H1 (cell line): ENCODE results near the gene ASIC1. TPM values are rescaled to one million over a fixed set of nuclear protein-coding genes. Genes with fewer than 3 reads are reported as not detected.
A peak's percentile ranks its signal among the peaks of the same experiment; 100 is the strongest.

Experiments
- CTCF ChIA-PET: fragments of 300-600 bp; sonication (Branson Sonifier 250); formaldehyde crosslinking; loops from one replicate; lab custom pipeline; 2021; ENCODE audit not compliant: partially characterized antibody; lab: Charles Lee
- POLR2A ChIA-PET: fragments of 300-600 bp; sonication (Branson Sonifier 250); formaldehyde crosslinking; loops from one replicate; lab custom pipeline; 2021; ENCODE audit warnings: inconsistent platforms; ENCODE audit not compliant: partially characterized antibody; lab: Charles Lee
- DNase-seq, 2 experiments: peaks; one replicate each; pipeline versions ENCODE4 v3.0.0 to v3.0.0-alpha.2; 2010 to 2022; ENCODE audit warnings: low spot score in 2 of 2, low read depth in 1 of 2, mixed read lengths in 1 of 2
- FAIRE-seq: peaks from 2 replicates; lab custom pipeline; 2011; peaks lifted over from hg19 to GRCh38; lab: Jason Lieb, UNC
- H2AFZ ChIP-seq: 2 replicates; pipeline ENCODE4 v1.8.1; 2012; ENCODE audit warnings: low read length, inconsistent platforms
- H2AK5ac ChIP-seq: 2 replicates; pipeline ENCODE4 v1.6.1; 2013; ENCODE audit warnings: low read depth, low read length
- H2BK120ac ChIP-seq: replicated peaks from 2 replicates; pipeline ENCODE3; 2013; ENCODE audit warnings: low read depth, low read length, inconsistent platforms
- H2BK12ac ChIP-seq: 2 replicates; pipeline ENCODE4 v1.6.1; 2013; ENCODE audit warnings: low read depth, low read length
- H2BK15ac ChIP-seq: 2 replicates; pipeline ENCODE4 v1.6.1; 2013; ENCODE audit warnings: low read length
- H2BK20ac ChIP-seq: 2 replicates; pipeline ENCODE4 v1.6.1; 2013; ENCODE audit warnings: low read length
- H2BK5ac ChIP-seq: 2 replicates; pipeline ENCODE4 v1.6.1; 2013; ENCODE audit warnings: low read depth, low read length
- H3K14ac ChIP-seq: 2 replicates; pipeline ENCODE4 v1.6.1; 2013; ENCODE audit warnings: inconsistent platforms; ENCODE audit not compliant: insufficient read length
- H3K18ac ChIP-seq: 2 replicates; pipeline ENCODE4 v1.6.1; 2013; ENCODE audit warnings: low read length; ENCODE audit errors: extremely low read depth
- H3K23ac ChIP-seq: 2 replicates; pipeline ENCODE4 v1.6.1; 2013; ENCODE audit warnings: inconsistent platforms; ENCODE audit not compliant: insufficient read length
- H3K23me2 ChIP-seq: 2 replicates; pipeline ENCODE4 v1.6.1; 2013; ENCODE audit warnings: low read depth, low read length
- H3K27ac ChIP-seq: 2 replicates; pipeline ENCODE4 v1.6.1; 2011; ENCODE audit warnings: low read depth, low read length, inconsistent platforms
- H3K27me3 ChIP-seq, 4 experiments: replicated peaks in 1 of 4; 1 replicate in 1 of 4; 2 replicates in 3 of 4; pipeline versions ENCODE4 v1.6.1 to v1.8.1; 2011 to 2013; ENCODE audit warnings: low read length in 3 of 4, mild to moderate bottlenecking in 3 of 4, inconsistent platforms in 2 of 4, mixed read lengths in 2 of 4, moderate library complexity in 1 of 4; ENCODE audit not compliant: control insufficient read depth in 3 of 4, insufficient read depth in 3 of 4; ENCODE audit errors: extremely low read depth in 1 of 4
- H3K36me3 ChIP-seq, 4 experiments: 2 replicates each; pipeline versions ENCODE4 v1.6.1 to v1.8.1; 2011 to 2013; ENCODE audit warnings: mild to moderate bottlenecking in 4 of 4, low read length in 3 of 4, moderate library complexity in 2 of 4, control low read depth in 1 of 4, inconsistent platforms in 1 of 4; ENCODE audit not compliant: insufficient read depth in 4 of 4, control insufficient read depth in 2 of 4
- H3K4ac ChIP-seq: replicated peaks from 2 replicates; pipeline ENCODE3; 2013; ENCODE audit warnings: low read length, low read depth, mixed read lengths, inconsistent platforms; ENCODE audit not compliant: insufficient read length
- H3K4me1 ChIP-seq, 4 experiments: replicated peaks in 1 of 4; 1 replicate in 1 of 4; 2 replicates in 3 of 4; pipeline versions ENCODE4 v1.6.1 to v1.8.1; 2011 to 2013; ENCODE audit warnings: low read length in 3 of 4, inconsistent platforms in 2 of 4, mixed read lengths in 1 of 4; ENCODE audit not compliant: insufficient read depth in 4 of 4, control insufficient read depth in 3 of 4
- H3K4me2 ChIP-seq, 2 experiments: 2 replicates each; pipeline versions ENCODE4 v1.6.1 to v1.8.1; 2011 to 2013; ENCODE audit warnings: low read depth in 2 of 2, low read length in 2 of 2, control low read depth in 1 of 2, inconsistent platforms in 1 of 2, mild to moderate bottlenecking in 1 of 2; ENCODE audit not compliant: insufficient read depth in 1 of 2
- H3K4me3 ChIP-seq, 4 experiments: fragments of 200-600, 300-600 bp in 1 of 4; sonication (generic), shearing (Covaris generic), sonication (Bioruptor Twin) in 1 of 4; 2 replicates each; pipeline versions ENCODE4 v1.5.1 to v1.8.1; 2011 to 2016; ENCODE audit warnings: low read length in 4 of 4, low read depth in 3 of 4, control low read depth in 2 of 4, inconsistent platforms in 2 of 4, mild to moderate bottlenecking in 2 of 4, mixed read lengths in 1 of 4, moderate library complexity in 1 of 4; ENCODE audit not compliant: insufficient read depth in 2 of 4; ENCODE audit errors: extremely low read depth in 1 of 4
- H3K56ac ChIP-seq: replicated peaks from 2 replicates; pipeline ENCODE3; 2013; ENCODE audit warnings: low read depth, mild to moderate bottlenecking, mixed read lengths, low read length, inconsistent platforms; ENCODE audit not compliant: insufficient read length
- H3K79me1 ChIP-seq: 2 replicates; pipeline ENCODE4 v1.6.1; 2013; ENCODE audit warnings: low read depth, low read length, control low read depth
- H3K79me2 ChIP-seq, 2 experiments: 2 replicates each; pipeline versions ENCODE4 v1.6.1 to v1.8.1; 2012 to 2013; ENCODE audit warnings: low read length in 2 of 2, mild to moderate bottlenecking in 2 of 2, inconsistent platforms in 1 of 2; ENCODE audit not compliant: insufficient read depth in 2 of 2, control insufficient read depth in 1 of 2
- H3K9ac ChIP-seq, 4 experiments: replicated peaks in 1 of 4; 1 replicate in 1 of 4; 2 replicates in 3 of 4; pipeline versions ENCODE4 v1.6.1 to v1.8.1; 2011 to 2013; ENCODE audit warnings: low read depth in 3 of 4, low read length in 3 of 4, control low read depth in 2 of 4, mild to moderate bottlenecking in 2 of 4, moderate library complexity in 2 of 4, inconsistent platforms in 1 of 4; ENCODE audit errors: extremely low read depth in 1 of 4
- H3K9me3 ChIP-seq, 2 experiments: 2 replicates each; pipeline versions ENCODE4 v1.6.1 to v1.8.1; 2012 to 2013; ENCODE audit warnings: mild to moderate bottlenecking in 2 of 2, moderate library complexity in 2 of 2, control low read depth in 1 of 2, inconsistent platforms in 1 of 2, low read depth in 1 of 2, low read length in 1 of 2, mixed read lengths in 1 of 2; ENCODE audit not compliant: insufficient read depth in 2 of 2
- H4K20me1 ChIP-seq, 2 experiments: replicated peaks in 1 of 2; 2 replicates each; pipeline versions ENCODE3 to v1.8.1; 2011 to 2013; ENCODE audit warnings: inconsistent platforms in 2 of 2, low read length in 2 of 2, mild to moderate bottlenecking in 1 of 2; ENCODE audit not compliant: insufficient read depth in 2 of 2, control insufficient read depth in 1 of 2
- H4K5ac ChIP-seq: 2 replicates; pipeline ENCODE4 v1.6.1; 2013; ENCODE audit warnings: low read length, low read depth, mixed read lengths, inconsistent platforms; ENCODE audit not compliant: insufficient read length
- H4K8ac ChIP-seq: 2 replicates; pipeline ENCODE4 v1.8.0; 2013; ENCODE audit warnings: mild to moderate bottlenecking, moderate library complexity, low read length, inconsistent platforms; ENCODE audit not compliant: insufficient read depth; ENCODE audit errors: extremely low read depth
- H4K91ac ChIP-seq: replicated peaks from 2 replicates; pipeline ENCODE3; 2013; ENCODE audit warnings: low read length, mixed read lengths, inconsistent platforms; ENCODE audit not compliant: insufficient read length
- ASH2L ChIP-seq: fragments of 200-600, 300-600 bp; sonication (generic); IDR thresholded peaks from one replicate; pipeline ENCODE4 v1.7.1; 2017; ENCODE audit warnings: low read length
- CEBPB ChIP-seq: IDR thresholded peaks from 2 replicates; pipeline ENCODE4 v1.6.1; 2012; ENCODE audit warnings: low read depth, low read length
- CREB1 ChIP-seq: IDR thresholded peaks from 2 replicates; pipeline ENCODE4 v1.6.1; 2012; ENCODE audit warnings: inconsistent platforms
- CTCF ChIP-seq, 3 experiments: IDR thresholded peaks; 1 replicate in 2 of 3; 2 replicates in 1 of 3; pipeline versions ENCODE4 v1.5.1 to v1.6.1; 2011; ENCODE audit warnings: low read length in 3 of 3, mild to moderate bottlenecking in 3 of 3, inconsistent platforms in 2 of 3, low read depth in 1 of 3, moderate library complexity in 1 of 3; ENCODE audit not compliant: insufficient read depth in 1 of 3; ENCODE audit errors: control extremely low read depth in 1 of 3
- POLR2A ChIP-seq, 2 experiments: IDR thresholded peaks; 1 replicate in 1 of 2; 2 replicates in 1 of 2; pipeline ENCODE4 v1.6.1; 2011; ENCODE audit warnings: low read depth in 2 of 2, low read length in 2 of 2, mild to moderate bottlenecking in 2 of 2; ENCODE audit errors: control extremely low read depth in 1 of 2
- RAD21 ChIP-seq, 2 experiments: IDR thresholded peaks in 1 of 2; conservative IDR thresholded peaks in 1 of 2; 2 replicates each; pipeline ENCODE4 v1.6.1; 2011; ENCODE audit warnings: low read depth in 2 of 2, low read length in 2 of 2, improper control_type of control experiment in 1 of 2, inconsistent platforms in 1 of 2, mild to moderate bottlenecking in 1 of 2, moderate library complexity in 1 of 2
- WGBS, 2 experiments: shearing (Covaris generic) in 1 of 2; methylation state at CpG; one replicate each; pipeline versions ENCODE4 v1.1.6 to v1.1.7; 2013 to 2015; ENCODE audit warnings: low lambda C conversion rate in 2 of 2, mixed read lengths in 2 of 2, inconsistent platforms in 1 of 2, low coverage in 1 of 2, missing lambda C conversion rate in 1 of 2; ENCODE audit not compliant: insufficient replicate concordance in 2 of 2, insufficient coverage in 1 of 2, insufficient read length in 1 of 2; ENCODE audit errors: extremely low coverage in 1 of 2, missing lambda C conversion rate in 1 of 2; 5-methylcytosine and 5-hydroxymethylcytosine counted together
- polyA plus RNA-seq, 7 experiments: library from polyadenylated mRNA; depleted of rRNA in 3 of 7; stranded (reverse) in 5 of 7; unstranded in 2 of 7; fragments of >200 nt in 5 of 7; fragments of 200-250 nt in 2 of 7; gene quantifications; 1 replicate in 5 of 7; 2 replicates in 1 of 7; 4 replicates in 1 of 7; pipeline versions ENCODE4 v1.2.1 to v1.2.3, GENCODE V29; 2011 to 2013; ENCODE audit warnings: missing spikeins in 2 of 7, mixed read lengths in 2 of 7
- total RNA-seq: library from RNA; stranded (reverse); fragmentation: NEBNext Ultra II Directional; extraction: Animal tissue kit (Norgen Biotek cat#: 25700); gene quantifications from 2 replicates; pipeline ENCODE4 v1.2.1, GENCODE V29; 2021

ASIC1 gene
- total and polyA plus RNA-seq, 2 of the 8 experiments (the other 6 are each of a cell fraction or from before 2014, with no cell fraction given): 2.4 to 4.4 TPM

- DNase-seq: no peak
- Histone ChIP-seq H3K9me3 (no peaks in the 10 kb centered on the region), H2BK5ac (no peak overlapping the region), H2AK5ac (no peak overlapping the region), H3K79me1 (no peaks in the 10 kb centered on the region), H3K56ac (no peak overlapping the region), H2BK120ac (no peak overlapping the region), H4K91ac (no peak overlapping the region), H3K4ac (no peak overlapping the region), H3K18ac (no peak overlapping the region), H4K5ac (no peak overlapping the region), H4K8ac (no peak overlapping the region), H3K79me2 (no peaks in the 10 kb centered on the region), H3K4me3 (no peak overlapping the region), H3K27me3 (no peaks in the 10 kb centered on the region), H2BK20ac (no peak overlapping the region), H3K23me2 (no peaks in the 10 kb centered on the region), H2AFZ (no peak overlapping the region), H3K23ac (no peak overlapping the region), H2BK15ac (no peak overlapping the region), H3K36me3 (peaks cover 26 to 37% (median 32%) of the 10 kb centered on the region in 4 experiments), H3K4me2 (no peak overlapping the region), H4K20me1 (peaks cover 0 to 9% of the 10 kb centered on the region in 2 experiments), H3K4me1 (peaks cover 2 to 9% (median 6%) of the 10 kb centered on the region in 4 experiments; a peak in 5 of 7 replicates), H3K27ac (no peak overlapping the region), H2BK12ac (no peak overlapping the region), H3K9ac (no peak overlapping the region), H3K14ac (no peak overlapping the region)
- FAIRE-seq: peak; percentile 97
- WGBS, 2 experiments: 70% methylated on average over 3 of the region's 3 CpGs; no CpG with 5 or more reads in 1 of the 2 experiments
- ChIA-PET CTCF (interaction anchor here (0.8 to 32.9 kb wide), 17 partner anchors 10 to 213 kb away, joined by 3 to 625 read pairs (median 6); partner anchors contain the start of genes CERS5, COX14 and SMARCD1), POLR2A (interaction anchor here (1.1 to 27.1 kb wide), 6 partner anchors 7 to 66 kb away, joined by 3 to 457 read pairs (median 6); partner anchors contain the start of genes CERS5, COX14, GPD1 and SMARCD1)
- TF ChIP-seq CREB1 (no peak), ASH2L (no peak), POLR2A (IDR thresholded peaks at IDR 0.05; ENCODE audit: control extremely low read depth in 1 of 2, low read depth in 2 of 2, low read length in 2 of 2) (0 out of 3 replicates have a peak, but pooled peaks of 1 of the 2 experiments have one; percentile 1), CEBPB (peak; percentile 80), RAD21 (IDR thresholded peaks at IDR 0.05 in 1 of 2, conservative IDR thresholded peaks at IDR 0.05 in 1 of 2; ENCODE audit: low read depth in 2 of 2, low read length in 2 of 2) (peak; percentile 27 to 41), CTCF (IDR thresholded peaks at IDR 0.05; ENCODE audit: control extremely low read depth in 1 of 3, insufficient read depth in 1 of 3, low read depth in 1 of 3, low read length in 3 of 3) (peak; percentile 12 to 66 (median 51))
These were observed 44.3 kb downstream of the ASIC1 start for GRCh38 chr12:50101663-50102062.
